ENCODE measurements around the gene DMRT3. TPM values are rescaled to one million over a fixed set of nuclear protein-coding genes. Genes with fewer than 3 reads are reported as not detected.

Gene DMRT3
- total RNA-seq, 1 donor from 2014 or later: 1.1 TPM

Other genes with a start within 250 kb of the DMRT3 start
- not detected for gene DMRT1, start 135.0 kb upstream of the DMRT3 start, total RNA-seq
- gene DMRT2, start 73.7 kb downstream of the DMRT3 start, total RNA-seq: 3.6 TPM

Measured in mesenteric fat pad (tissue), 1 donor.